Calu3 (cell line): ENCODE measurements around the gene TSPAN18. TPM values are rescaled to one million over a fixed set of nuclear protein-coding genes. Genes with fewer than 3 reads are reported as not detected.

Source experiments
- BruUV-seq: library from RNA; stranded (reverse); fragments of 400-500 nt; replicated peaks from 2 replicates; lab custom pipeline; 2021; lab: Mats Ljungman, UMichigan
- CTCF ChIA-PET: fragments of 300-600 bp; sonication (Branson Sonifier 250); formaldehyde crosslinking; loops from one replicate; lab custom pipeline; 2022; ENCODE audit warnings: antibody characterized with exemption; lab: Charles Lee
- DNase-seq: peaks from one replicate; pipeline ENCODE4 v3.0.0; 2022
- H3K27ac Mint-ChIP-seq: one replicate; pipeline ENCODE4 v1.8.0; 2022; ENCODE audit warnings: mixed read lengths; ENCODE audit not compliant: unreplicated experiment
- H3K27me3 Mint-ChIP-seq: one replicate; pipeline ENCODE4 v1.8.0; 2022; ENCODE audit warnings: mixed read lengths; ENCODE audit not compliant: unreplicated experiment
- H3K36me3 Mint-ChIP-seq: one replicate; pipeline ENCODE4 v1.8.0; 2022; ENCODE audit warnings: mild to moderate bottlenecking, moderate library complexity, mixed read lengths; ENCODE audit not compliant: insufficient read depth, unreplicated experiment
- H3K4me1 Mint-ChIP-seq: one replicate; pipeline ENCODE4 v1.8.0; 2022; ENCODE audit warnings: mild to moderate bottlenecking, low read depth, mixed read lengths; ENCODE audit not compliant: unreplicated experiment
- H3K4me3 Mint-ChIP-seq: one replicate; pipeline ENCODE4 v1.8.0; 2022; ENCODE audit warnings: mild to moderate bottlenecking, low read depth, moderate library complexity, mixed read lengths; ENCODE audit not compliant: unreplicated experiment
- H3K9me3 Mint-ChIP-seq: one replicate; pipeline ENCODE4 v1.8.0; 2022; ENCODE audit warnings: low read depth, mixed read lengths; ENCODE audit not compliant: unreplicated experiment
- CTCF ChIP-seq: fragments of 200-600 bp; IDR thresholded peaks from one replicate; pipeline ENCODE4 v1.8.0; 2022; ENCODE audit warnings: antibody characterized with exemption; ENCODE audit not compliant: unreplicated experiment
- intact Hi-C: fragments of 100-400 bp; cut with micrococcal nuclease; formaldehyde crosslinking; loops from one replicate; pipeline ENCODE4 v1.10.0; 2022; ENCODE audit not compliant: unreplicated experiment
- total RNA-seq: library from RNA; stranded (reverse); gene quantifications from 2 replicates; pipeline ENCODE4 v1.2.3, GENCODE V29; 2022

TSPAN18 gene
- total RNA-seq, 1 experiment from 2014 or later, result not detected

DNA sequence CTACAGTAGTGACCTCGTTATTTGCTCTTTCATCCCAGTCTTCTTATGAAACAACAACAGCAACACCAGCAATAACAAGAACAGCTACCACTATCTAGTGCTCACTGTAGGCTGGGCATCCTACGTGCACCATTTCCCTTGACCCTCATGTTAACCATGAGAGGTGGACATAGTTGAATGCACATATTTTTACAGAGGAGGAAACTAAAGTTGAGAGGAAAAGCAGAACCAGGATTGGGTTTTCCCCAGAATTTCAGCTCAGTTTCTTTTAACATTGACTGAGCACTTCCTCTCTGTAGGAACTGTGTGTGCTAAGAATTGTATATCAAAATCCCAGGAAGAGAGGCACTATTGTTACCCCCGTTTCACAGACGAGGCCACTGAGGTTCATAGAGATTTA lies 39.4 kb upstream of the TSPAN18 start:
- H3K27me3 Mint-ChIP-seq, result peaks cover 52% of the 10 kb centered on the region
- no peaks in the 10 kb centered on the region for H3K36me3 Mint-ChIP-seq
- no TSS peak for BruUV-seq
- intact Hi-C loops, result no loop called here
- no peak for TF ChIP-seq CTCF
- CTCF ChIA-PET, result interaction anchor here (0.5 kb wide), 1 partner anchor 31 kb away, joined by 4 read pairs; no protein-coding TSS in a partner anchor
- H3K27ac Mint-ChIP-seq, result no peak overlapping the region
- DNase-seq, result no peak
- peaks cover 1% of the 10 kb centered on the region for H3K9me3 Mint-ChIP-seq
- no peak overlapping the region for H3K4me3 Mint-ChIP-seq
- peaks cover 4% of the 10 kb centered on the region for H3K4me1 Mint-ChIP-seq

GRCh38 chr11:44689265-44689664 lies 37.5 kb upstream of the TSPAN18 start:
- no peak overlapping the region for H3K4me3 Mint-ChIP-seq
- no peak overlapping the region for H3K27ac Mint-ChIP-seq
- no TSS peak for BruUV-seq
- no peak for TF ChIP-seq CTCF
- H3K9me3 Mint-ChIP-seq, result no peaks in the 10 kb centered on the region
- no peaks in the 10 kb centered on the region for H3K36me3 Mint-ChIP-seq
- CTCF ChIA-PET, result no interaction called here
- intact Hi-C loops, result no loop called here
- no peak for DNase-seq
- H3K27me3 Mint-ChIP-seq, result peaks cover 46% of the 10 kb centered on the region
- H3K4me1 Mint-ChIP-seq, result no peaks in the 10 kb centered on the region

GRCh38 chr11:44690651-44691050 lies 36.1 kb upstream of the TSPAN18 start:
- H3K9me3 Mint-ChIP-seq, result no peaks in the 10 kb centered on the region
- peaks cover 46% of the 10 kb centered on the region for H3K27me3 Mint-ChIP-seq
- H3K4me1 Mint-ChIP-seq, result no peaks in the 10 kb centered on the region
- no peak overlapping the region for H3K4me3 Mint-ChIP-seq
- H3K36me3 Mint-ChIP-seq, result no peaks in the 10 kb centered on the region
- TF ChIP-seq CTCF, result no peak
- intact Hi-C loops, result no loop called here
- CTCF ChIA-PET, result no interaction called here
- no peak overlapping the region for H3K27ac Mint-ChIP-seq
- DNase-seq, result no peak
- BruUV-seq, result no TSS peak

DNA sequence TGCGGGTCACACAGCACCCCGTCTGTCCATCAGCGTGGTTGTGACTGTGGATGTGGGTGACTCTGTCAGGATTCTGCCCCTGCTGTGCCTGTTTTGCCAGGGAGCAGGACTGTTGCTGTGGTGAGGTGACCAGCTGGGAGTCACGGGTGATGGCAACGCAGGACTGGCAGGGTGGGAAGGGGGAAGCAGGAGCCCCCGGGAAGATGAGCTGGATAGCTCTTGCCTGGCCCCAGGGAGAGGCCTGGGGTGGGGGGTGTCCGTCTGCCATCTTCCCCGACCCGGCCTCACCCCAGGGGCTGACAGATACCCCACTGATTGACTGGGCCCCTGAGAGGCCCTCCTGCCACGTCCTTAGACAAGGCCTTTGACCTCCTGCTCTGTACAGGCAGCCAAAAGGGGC lies 34.3 kb upstream of the TSPAN18 start:
- CTCF ChIA-PET, result no interaction called here
- BruUV-seq, result no TSS peak

More for the DNA sequence above, 34.3 kb upstream of the TSPAN18 start:
- H3K9me3 Mint-ChIP-seq, result no peaks in the 10 kb centered on the region
- TF ChIP-seq CTCF, result no peak
- no peaks in the 10 kb centered on the region for H3K36me3 Mint-ChIP-seq
- DNase-seq, result no peak
- H3K4me1 Mint-ChIP-seq, result no peaks in the 10 kb centered on the region
- H3K27me3 Mint-ChIP-seq, result peaks cover 30% of the 10 kb centered on the region
- H3K27ac Mint-ChIP-seq, result no peak overlapping the region
- intact Hi-C loops, result no loop called here
- no peak overlapping the region for H3K4me3 Mint-ChIP-seq
